ENCODE results near the gene STK16. TPM values are rescaled to one million over a fixed set of nuclear protein-coding genes. Genes with fewer than 3 reads are reported as not detected.
A peak's percentile ranks its signal among the peaks of the same experiment; 100 is the strongest.

The STK16 gene
- total and polyA plus RNA-seq, 3 experiments from 2014 or later = 18.6 to 26.1 (median 23.0) TPM

GRCh38 chr2:219248845-219249202 lies 3.5 kb downstream of the STK16 start:
- Histone ChIP-seq H3K27me3 (ENCODE audit: insufficient read depth, low read length, poor library complexity, severe bottlenecking) (no peaks in the 10 kb centered on the region), H3K36me3 (ENCODE audit: insufficient read depth, low read length) (peaks cover 35% of the 10 kb centered on the region), H3K4me1 (ENCODE audit: insufficient read depth, low read length) (peaks cover 76% of the 10 kb centered on the region), H3K27ac (ENCODE audit: low read depth, low read length) (peak overlapping the region; percentile 69), H3K9me3 (ENCODE audit: low read length) (no peaks in the 10 kb centered on the region), H3K4me3 (ENCODE audit: low read length) (peak overlapping the region; percentile 56)
- Mint-ChIP-seq H3K27ac (peak overlapping the region; percentile 85 to 98 (median 94)), H3K27me3 (peaks cover 0 to 6% of the 10 kb centered on the region in 2 donors), H3K9me3 (peaks cover 0 to 2% (median 0%) of the 10 kb centered on the region in 5 donors), H3K4me1 (peaks cover 78 to 84% (median 80%) of the 10 kb centered on the region in 3 donors), H3K36me3 (peaks cover 4 to 63% (median 25%) of the 10 kb centered on the region in 3 donors), H3K4me3 (peak overlapping the region; percentile 84 to 99 (median 90))
- no peak for DNase-seq
- POLR2A ChIA-PET = interaction anchor here (0.5 to 11.9 kb wide), 11 partner anchors 9 to 841 kb away, joined by 3 to 164 read pairs (median 8); partner anchors contain the start of genes ABCB6, ANKZF1, ATG9A and CNPPD1
- CTCF ChIA-PET = interaction anchor here (1.0 to 12.3 kb wide), 9 partner anchors 19 to 95 kb away, joined by 3 to 136 read pairs (median 9); partner anchors contain the start of genes ANKZF1, ATG9A, DNAJB2 and NHEJ1

- Mint-ChIP-seq H3K4me1 (peaks cover 75 to 81% (median 78%) of the 10 kb centered on the region in 3 donors), H3K27ac (peak overlapping the region; percentile 85 to 98 (median 94)), H3K4me3 (peak overlapping the region; percentile 84 to 99 (median 90)), H3K36me3 (peaks cover 4 to 65% (median 25%) of the 10 kb centered on the region in 3 donors), H3K9me3 (peaks cover 0 to 2% (median 0%) of the 10 kb centered on the region in 5 donors), H3K27me3 (peaks cover 0 to 6% of the 10 kb centered on the region in 2 donors)
- Histone ChIP-seq H3K4me3 (ENCODE audit: low read length) (peak overlapping the region; percentile 56), H3K27me3 (ENCODE audit: insufficient read depth, low read length, poor library complexity, severe bottlenecking) (no peaks in the 10 kb centered on the region), H3K27ac (ENCODE audit: low read depth, low read length) (peak overlapping the region; percentile 69), H3K4me1 (ENCODE audit: insufficient read depth, low read length) (peaks cover 74% of the 10 kb centered on the region), H3K36me3 (ENCODE audit: insufficient read depth, low read length) (peaks cover 35% of the 10 kb centered on the region), H3K9me3 (ENCODE audit: low read length) (no peaks in the 10 kb centered on the region)
- CTCF ChIA-PET = interaction anchor here (0.7 to 12.3 kb wide), 18 partner anchors 10 to 96 kb away, joined by 3 to 136 read pairs (median 4); partner anchors contain the start of genes ANKZF1, ATG9A, DNAJB2 and NHEJ1
- DNase-seq = peak; percentile 23 to 66 (median 61)
- POLR2A ChIA-PET = interaction anchor here (0.5 to 11.9 kb wide), 10 partner anchors 10 to 842 kb away, joined by 3 to 164 read pairs (median 8); partner anchors contain the start of genes ABCB6, ANKZF1, ATG9A and CNPPD1
Measured at GRCh38 chr2:219249203-219249980, 4.1 kb downstream of the STK16 start.

GRCh38 chr2:219250049-219250781 lies 4.9 kb downstream of the STK16 start:
- peaks cover 70% of the 10 kb centered on the region for H3K4me1 ChIP-seq (ENCODE audit: insufficient read depth, low read length)
- H3K27me3 ChIP-seq (ENCODE audit: insufficient read depth, low read length, poor library complexity, severe bottlenecking) = no peaks in the 10 kb centered on the region
- CTCF ChIA-PET = interaction anchor here (0.7 to 12.3 kb wide), 17 partner anchors 11 to 96 kb away, joined by 3 to 136 read pairs (median 4); partner anchors contain the start of genes ANKZF1, ATG9A, DNAJB2 and NHEJ1
- Mint-ChIP-seq H3K9me3 (peaks cover 0 to 2% (median 0%) of the 10 kb centered on the region in 5 donors), H3K4me3 (peak overlapping the region; percentile 84 to 99 (median 90)), H3K4me1 (peaks cover 74 to 79% (median 78%) of the 10 kb centered on the region in 3 donors), H3K27ac (peak overlapping the region; percentile 85 to 98 (median 94)), H3K27me3 (peaks cover 0 to 5% of the 10 kb centered on the region in 2 donors), H3K36me3 (peaks cover 4 to 69% (median 25%) of the 10 kb centered on the region in 3 donors)
- peak in 1 of 5 donors; percentile 44 for DNase-seq
- peak overlapping the region; percentile 69 for H3K27ac ChIP-seq (ENCODE audit: low read depth, low read length)
- POLR2A ChIA-PET = interaction anchor here (1.3 to 11.9 kb wide), 7 partner anchors 10 to 74 kb away, joined by 4 to 164 read pairs (median 9); partner anchors contain the start of genes ABCB6, ANKZF1, ATG9A and CNPPD1
- H3K4me3 ChIP-seq (ENCODE audit: low read length) = peak overlapping the region; percentile 56
- H3K36me3 ChIP-seq (ENCODE audit: insufficient read depth, low read length) = peaks cover 35% of the 10 kb centered on the region
- no peaks in the 10 kb centered on the region for H3K9me3 ChIP-seq (ENCODE audit: low read length)

GRCh38 chr2:219251656-219252055 lies 6.4 kb downstream of the STK16 start:
- Mint-ChIP-seq H3K9me3 (no peaks in the 10 kb centered on the region), H3K27me3 (peaks cover 0 to 4% of the 10 kb centered on the region in 2 donors), H3K4me1 (peaks cover 67 to 73% (median 68%) of the 10 kb centered on the region in 3 donors), H3K4me3 (peak overlapping the region; percentile 84 to 99 (median 89)), H3K36me3 (peaks cover 4 to 66% (median 25%) of the 10 kb centered on the region in 3 donors), H3K27ac (peak overlapping the region; percentile 45 to 98 (median 94))
- peak overlapping the region; percentile 95 for H3K27ac ChIP-seq (ENCODE audit: low read depth, low read length)
- no peaks in the 10 kb centered on the region for H3K27me3 ChIP-seq (ENCODE audit: insufficient read depth, low read length, poor library complexity, severe bottlenecking)
- POLR2A ChIA-PET = interaction anchor here (0.5 to 11.9 kb wide), 8 partner anchors 10 to 871 kb away, joined by 3 to 164 read pairs (median 6); partner anchors contain the start of genes ABCB6, ANKZF1, ATG9A and CNPPD1
- no peak for DNase-seq
- peaks cover 35% of the 10 kb centered on the region for H3K36me3 ChIP-seq (ENCODE audit: insufficient read depth, low read length)
- peak overlapping the region; percentile 99 for H3K4me3 ChIP-seq (ENCODE audit: low read length)
- no peaks in the 10 kb centered on the region for H3K9me3 ChIP-seq (ENCODE audit: low read length)
- CTCF ChIA-PET = interaction anchor here (0.6 to 12.3 kb wide), 8 partner anchors 10 to 44 kb away, joined by 3 to 136 read pairs (median 6); partner anchors contain the start of genes ANKZF1, ATG9A and DNAJB2
- peaks cover 60% of the 10 kb centered on the region for H3K4me1 ChIP-seq (ENCODE audit: insufficient read depth, low read length)

- peaks cover 63 to 69% (median 64%) of the 10 kb centered on the region in 3 donors for H3K4me1 Mint-ChIP-seq
- H3K36me3 ChIP-seq (ENCODE audit: insufficient read depth, low read length) = peaks cover 35% of the 10 kb centered on the region
- peaks cover 0 to 4% of the 10 kb centered on the region in 2 donors for H3K27me3 Mint-ChIP-seq
- ChIA-PET POLR2A (interaction anchor here (0.5 to 11.9 kb wide), 9 partner anchors 9 to 871 kb away, joined by 3 to 164 read pairs (median 4); partner anchors contain the start of genes ABCB6, ANKZF1, ATG9A and CNPPD1), CTCF (interaction anchor here (0.6 to 12.3 kb wide), 11 partner anchors 9 to 76 kb away, joined by 3 to 136 read pairs (median 5); partner anchors contain the start of genes ANKZF1, ATG9A and DNAJB2)
- peak overlapping the region; percentile 85 to 98 (median 96) for H3K27ac Mint-ChIP-seq
- DNase-seq = peak in 2 of 5 donors; percentile 14 to 57
- H3K9me3 Mint-ChIP-seq = no peaks in the 10 kb centered on the region
- no peaks in the 10 kb centered on the region for H3K9me3 ChIP-seq (ENCODE audit: low read length)
- peak overlapping the region; percentile 84 to 99 (median 89) for H3K4me3 Mint-ChIP-seq
- H3K36me3 Mint-ChIP-seq = peaks cover 4 to 66% (median 25%) of the 10 kb centered on the region in 3 donors
- H3K27me3 ChIP-seq (ENCODE audit: insufficient read depth, low read length, poor library complexity, severe bottlenecking) = no peaks in the 10 kb centered on the region
- peak overlapping the region; percentile 99 for H3K4me3 ChIP-seq (ENCODE audit: low read length)
- H3K4me1 ChIP-seq (ENCODE audit: insufficient read depth, low read length) = peaks cover 55% of the 10 kb centered on the region
- H3K27ac ChIP-seq (ENCODE audit: low read depth, low read length) = peak overlapping the region; percentile 95
Measured at GRCh38 chr2:219252084-219252483, 6.8 kb downstream of the STK16 start.

- Mint-ChIP-seq H3K9me3 (no peaks in the 10 kb centered on the region), H3K27me3 (peaks cover 0 to 4% of the 10 kb centered on the region in 2 donors), H3K27ac (peak overlapping the region; percentile 85 to 98 (median 96)), H3K4me3 (peak overlapping the region; percentile 84 to 99 (median 89)), H3K4me1 (peaks cover 58 to 65% (median 60%) of the 10 kb centered on the region in 3 donors), H3K36me3 (peaks cover 4 to 66% (median 25%) of the 10 kb centered on the region in 3 donors)
- Histone ChIP-seq H3K4me1 (ENCODE audit: insufficient read depth, low read length) (peaks cover 51% of the 10 kb centered on the region), H3K27ac (ENCODE audit: low read depth, low read length) (peak overlapping the region; percentile 95), H3K9me3 (ENCODE audit: low read length) (no peaks in the 10 kb centered on the region), H3K4me3 (ENCODE audit: low read length) (peak overlapping the region; percentile 99), H3K36me3 (ENCODE audit: insufficient read depth, low read length) (peaks cover 35% of the 10 kb centered on the region), H3K27me3 (ENCODE audit: insufficient read depth, low read length, poor library complexity, severe bottlenecking) (no peaks in the 10 kb centered on the region)
- ChIA-PET CTCF (interaction anchor here (0.6 to 12.3 kb wide), 10 partner anchors 9 to 77 kb away, joined by 3 to 136 read pairs (median 6); partner anchors contain the start of genes ANKZF1, ATG9A and DNAJB2), POLR2A (interaction anchor here (0.6 to 11.9 kb wide), 9 partner anchors 13 to 970 kb away, joined by 3 to 164 read pairs (median 7); partner anchors contain the start of genes ABCB6, ANKZF1, ATG9A and CNPPD1)
- peak in 2 of 5 donors; percentile 23 to 70 for DNase-seq
Measured at GRCh38 chr2:219252570-219252899, 7.3 kb downstream of the STK16 start.
